IPS-15b (cell line): ENCODE data around the gene ZNF778.

Source experiments
- H3K27me3 ChIP-seq: one replicate; pipeline ENCODE4 v1.6.1; 2013; ENCODE audit warnings: low read length; ENCODE audit not compliant: control insufficient read depth, insufficient read depth
- H3K36me3 ChIP-seq: one replicate; pipeline ENCODE4 v1.6.1; 2013; ENCODE audit warnings: low read length; ENCODE audit not compliant: control insufficient read depth, insufficient read depth
- H3K4me1 ChIP-seq: one replicate; pipeline ENCODE4 v1.6.1; 2013; ENCODE audit warnings: mild to moderate bottlenecking, low read length; ENCODE audit not compliant: control insufficient read depth, insufficient read depth
- H3K4me3 ChIP-seq: one replicate; pipeline ENCODE4 v1.5.1; 2013; ENCODE audit warnings: low read depth, low read length
- H3K9ac ChIP-seq: one replicate; pipeline ENCODE4 v1.6.1; 2013; ENCODE audit warnings: low read depth, mild to moderate bottlenecking, low read length
- H3K9me3 ChIP-seq: one replicate; pipeline ENCODE4 v1.6.1; 2013; ENCODE audit warnings: mild to moderate bottlenecking, low read length; ENCODE audit not compliant: control insufficient read depth, insufficient read depth

Gene ZNF778

GRCh38 chr16:89174877-89175276 is 42.6 kb upstream of the ZNF778 start:
- peaks cover 3% of the 10 kb centered on the region for H3K4me1 ChIP-seq
- H3K4me3 ChIP-seq: no peak overlapping the region
- no peak overlapping the region for H3K9ac ChIP-seq
- peaks cover 4% of the 10 kb centered on the region for H3K27me3 ChIP-seq
- no peaks in the 10 kb centered on the region for H3K9me3 ChIP-seq
- H3K36me3 ChIP-seq: no peaks in the 10 kb centered on the region

GRCh38 chr16:89175280-89176146 is 42.0 kb upstream of the ZNF778 start:
- no peaks in the 10 kb centered on the region for H3K9me3 ChIP-seq
- no peaks in the 10 kb centered on the region for H3K36me3 ChIP-seq
- peaks cover 3% of the 10 kb centered on the region for H3K4me1 ChIP-seq
- H3K9ac ChIP-seq: no peak overlapping the region
- H3K4me3 ChIP-seq: no peak overlapping the region
- H3K27me3 ChIP-seq: no peaks in the 10 kb centered on the region

GRCh38 chr16:89176147-89176690 is 41.3 kb upstream of the ZNF778 start:
- Histone ChIP-seq H3K4me1 (no peaks in the 10 kb centered on the region), H3K27me3 (no peaks in the 10 kb centered on the region), H3K4me3 (no peak overlapping the region), H3K9ac (no peak overlapping the region), H3K36me3 (no peaks in the 10 kb centered on the region), H3K9me3 (no peaks in the 10 kb centered on the region)

DNA sequence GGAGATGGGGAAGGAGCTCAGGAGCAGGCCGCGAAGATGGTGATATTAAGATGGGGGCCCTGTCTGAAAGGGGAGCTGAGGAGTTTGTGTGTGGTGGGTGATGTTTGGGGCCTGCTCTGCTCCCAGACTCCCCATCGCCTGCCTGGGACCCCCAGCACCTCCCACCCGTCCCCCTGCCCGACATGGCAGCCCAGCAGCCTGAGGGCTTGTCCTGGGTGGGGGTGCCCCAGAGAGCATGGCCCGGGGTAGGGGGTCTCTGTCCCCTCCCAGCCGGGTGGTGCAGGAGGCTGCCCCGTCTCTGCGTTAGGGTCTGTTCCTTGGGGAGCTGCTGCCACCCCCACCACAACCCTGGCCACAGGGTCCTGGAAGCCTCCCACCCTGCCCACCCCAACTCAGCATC is 40.8 kb upstream of the ZNF778 start:
- Histone ChIP-seq H3K4me3 (no peak overlapping the region), H3K9ac (no peak overlapping the region), H3K4me1 (no peaks in the 10 kb centered on the region), H3K36me3 (no peaks in the 10 kb centered on the region), H3K9me3 (no peaks in the 10 kb centered on the region), H3K27me3 (no peaks in the 10 kb centered on the region)

- no peak overlapping the region for H3K4me3 ChIP-seq
- H3K9ac ChIP-seq: no peak overlapping the region
- H3K9me3 ChIP-seq: no peaks in the 10 kb centered on the region
- no peaks in the 10 kb centered on the region for H3K4me1 ChIP-seq
- no peaks in the 10 kb centered on the region for H3K36me3 ChIP-seq
- no peaks in the 10 kb centered on the region for H3K27me3 ChIP-seq
Measured at GRCh38 chr16:89177501-89177900, 40.0 kb upstream of the ZNF778 start.

GRCh38 chr16:89178453-89179147 is 38.9 kb upstream of the ZNF778 start:
- Histone ChIP-seq H3K9me3 (no peaks in the 10 kb centered on the region), H3K27me3 (no peaks in the 10 kb centered on the region), H3K9ac (no peak overlapping the region), H3K4me1 (no peaks in the 10 kb centered on the region), H3K36me3 (no peaks in the 10 kb centered on the region), H3K4me3 (no peak overlapping the region)

DNA sequence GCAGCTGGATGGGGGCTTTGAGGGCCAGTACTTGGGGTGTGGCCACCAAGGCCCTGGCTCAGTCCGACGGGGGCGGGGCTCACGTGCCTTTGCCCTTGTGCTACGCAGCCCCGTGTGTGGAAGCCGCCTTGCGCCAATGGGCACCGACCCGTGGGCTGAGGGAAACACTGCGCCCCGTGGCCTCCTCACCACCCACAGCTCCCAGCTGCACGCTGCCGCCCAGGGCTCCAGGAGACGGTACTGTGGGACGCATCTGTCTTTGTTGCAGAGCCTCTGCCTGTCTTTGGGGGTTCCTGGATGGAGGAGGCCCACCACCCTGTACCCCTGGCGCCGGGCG is 38.4 kb upstream of the ZNF778 start:
- Histone ChIP-seq H3K4me1 (no peaks in the 10 kb centered on the region), H3K9ac (no peak overlapping the region), H3K36me3 (no peaks in the 10 kb centered on the region), H3K27me3 (no peaks in the 10 kb centered on the region), H3K4me3 (no peak overlapping the region), H3K9me3 (no peaks in the 10 kb centered on the region)

- Histone ChIP-seq H3K9me3 (no peaks in the 10 kb centered on the region), H3K9ac (no peak overlapping the region), H3K27me3 (no peaks in the 10 kb centered on the region), H3K36me3 (no peaks in the 10 kb centered on the region), H3K4me1 (no peaks in the 10 kb centered on the region), H3K4me3 (no peak overlapping the region)
Measured at GRCh38 chr16:89179656-89180315, 37.7 kb upstream of the ZNF778 start.

DNA sequence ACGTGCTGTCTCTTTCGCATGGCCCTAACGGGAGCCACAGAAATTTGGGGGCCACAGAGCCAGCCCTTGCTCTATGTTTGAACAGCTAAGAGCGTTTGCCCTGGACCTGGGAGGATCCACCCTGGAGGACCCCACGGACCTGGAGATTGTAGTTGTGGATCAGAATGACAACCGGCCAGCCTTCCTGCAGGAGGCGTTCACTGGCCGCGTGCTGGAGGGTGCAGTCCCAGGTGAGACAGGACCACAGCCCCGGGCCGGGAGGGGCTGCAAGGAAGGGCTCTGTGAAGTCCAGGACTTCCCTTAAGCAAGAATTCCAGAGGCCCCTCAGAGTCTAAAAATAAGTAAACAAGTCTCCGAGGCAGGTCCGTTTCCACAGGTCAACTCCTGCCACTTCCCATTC is 34.0 kb upstream of the ZNF778 start:
- Histone ChIP-seq H3K9ac (no peak overlapping the region), H3K4me1 (no peaks in the 10 kb centered on the region), H3K9me3 (no peaks in the 10 kb centered on the region), H3K4me3 (no peak overlapping the region), H3K27me3 (no peaks in the 10 kb centered on the region), H3K36me3 (no peaks in the 10 kb centered on the region)

GRCh38 chr16:89183975-89184676 is 33.4 kb upstream of the ZNF778 start:
- Histone ChIP-seq H3K4me1 (no peaks in the 10 kb centered on the region), H3K9me3 (no peaks in the 10 kb centered on the region), H3K9ac (no peak overlapping the region), H3K27me3 (no peaks in the 10 kb centered on the region), H3K36me3 (no peaks in the 10 kb centered on the region), H3K4me3 (no peak overlapping the region)

DNA sequence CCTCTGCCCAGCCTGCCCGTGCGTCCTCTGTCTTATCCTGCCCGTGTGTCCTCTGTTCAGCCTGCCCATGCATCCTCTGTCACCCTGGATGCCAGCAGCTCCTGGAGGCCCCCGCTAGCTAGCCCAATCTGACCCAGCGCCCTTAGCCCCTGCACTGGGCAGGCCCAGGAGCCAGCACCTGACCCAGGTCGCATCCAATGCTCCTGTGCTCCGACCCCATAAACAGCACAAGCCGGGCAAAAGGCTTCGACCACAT is 32.9 kb upstream of the ZNF778 start:
- H3K27me3 ChIP-seq: no peaks in the 10 kb centered on the region
- no peaks in the 10 kb centered on the region for H3K4me1 ChIP-seq
- H3K9me3 ChIP-seq: no peaks in the 10 kb centered on the region
- no peak overlapping the region for H3K4me3 ChIP-seq
- H3K9ac ChIP-seq: no peak overlapping the region
- H3K36me3 ChIP-seq: no peaks in the 10 kb centered on the region
